IMR-90 (cell line): Measurements from ENCODE around the gene ZNRD2. TPM values are rescaled to one million over a fixed set of nuclear protein-coding genes. Genes with fewer than 3 reads are reported as not detected.

Experiments used
- ATAC-seq: fragments of 200-7000 bp; cut with Tn5 transposase; 2 replicates; pipeline ENCODE4 v1.9.1; 2020; ENCODE audit warnings: low read depth, mild to moderate bottlenecking, moderate library complexity
- BruUV-seq: library from RNA; stranded (reverse); fragments of 400-500 nt; replicated peaks from 2 replicates; lab custom pipeline; 2021; lab: Mats Ljungman, UMichigan
- CTCF ChIA-PET: fragments of 300-600 bp; formaldehyde crosslinking; extraction: SDS; loops from one replicate; lab custom pipeline; 2021; ENCODE audit warnings: antibody characterized with exemption; lab: Yijun Ruan, JAX
- POLR2A ChIA-PET: fragments of 300-600 bp; sonication (Branson Sonifier 250); formaldehyde crosslinking; loops from one replicate; lab custom pipeline; 2022; ENCODE audit warnings: antibody characterized with exemption; ENCODE audit not compliant: unreplicated experiment; lab: Charles Lee
- DNase-seq: peaks from one replicate; pipeline ENCODE4 v3.0.0; 2013
- H2AFZ ChIP-seq: replicated peaks from 2 replicates; pipeline ENCODE3; 2013; ENCODE audit warnings: low read length, mild to moderate bottlenecking; ENCODE audit not compliant: poor library complexity
- H2AK5ac ChIP-seq: 2 replicates; pipeline ENCODE4 v1.6.1; 2013; ENCODE audit warnings: low read depth, low read length, inconsistent platforms
- H2AK9ac ChIP-seq: replicated peaks from 2 replicates; pipeline ENCODE3; 2013; ENCODE audit warnings: mild to moderate bottlenecking, low read depth, low read length, moderate library complexity; ENCODE audit not compliant: poor library complexity
- H2BK120ac ChIP-seq: 2 replicates; pipeline ENCODE4 v1.6.1; 2013; ENCODE audit warnings: low read depth, low read length, inconsistent platforms
- H2BK15ac ChIP-seq: 3 replicates; pipeline ENCODE4 v1.6.1; 2013; ENCODE audit warnings: low read depth, low read length, inconsistent platforms
- H2BK20ac ChIP-seq: 2 replicates; pipeline ENCODE4 v1.6.1; 2013; ENCODE audit warnings: low read depth, mild to moderate bottlenecking, inconsistent platforms, low read length, moderate library complexity
- H2BK5ac ChIP-seq: 2 replicates; pipeline ENCODE4 v1.6.1; 2013; ENCODE audit warnings: mild to moderate bottlenecking, low read depth, low read length, inconsistent platforms; ENCODE audit not compliant: poor library complexity, severe bottlenecking
- H3K14ac ChIP-seq: replicated peaks from 2 replicates; pipeline ENCODE4 v1.6.1; 2013; ENCODE audit warnings: low read depth, low read length, inconsistent platforms
- H3K18ac ChIP-seq: 2 replicates; pipeline ENCODE4 v1.6.1; 2013; ENCODE audit warnings: low read depth, low read length, control low read depth
- H3K23ac ChIP-seq: 2 replicates; pipeline ENCODE4 v1.6.1; 2013; ENCODE audit warnings: low read depth, low read length, inconsistent platforms
- H3K27ac ChIP-seq: 2 replicates; pipeline ENCODE4 v1.5.1; 2013; ENCODE audit warnings: mild to moderate bottlenecking, control low read depth, low read length; ENCODE audit not compliant: insufficient read depth
- H3K27me3 ChIP-seq: 2 replicates; pipeline ENCODE4 v1.6.1; 2013; ENCODE audit warnings: low read length; ENCODE audit not compliant: control insufficient read depth, insufficient read depth
- H3K36me3 ChIP-seq: 2 replicates; pipeline ENCODE4 v1.6.1; 2013; ENCODE audit warnings: low read length, mixed read lengths; ENCODE audit not compliant: control insufficient read depth, insufficient read depth
- H3K4ac ChIP-seq: 2 replicates; pipeline ENCODE4 v1.6.1; 2013; ENCODE audit warnings: low read depth, low read length, inconsistent platforms
- H3K4me1 ChIP-seq: 2 replicates; pipeline ENCODE4 v1.6.1; 2013; ENCODE audit warnings: low read length, mixed read lengths; ENCODE audit not compliant: control insufficient read depth, insufficient read depth
- H3K4me2 ChIP-seq: 2 replicates; pipeline ENCODE4 v1.6.1; 2013; ENCODE audit warnings: low read depth, mild to moderate bottlenecking, control low read depth, low read length, moderate library complexity
- H3K4me3 ChIP-seq: 2 replicates; pipeline ENCODE4 v1.5.1; 2013; ENCODE audit warnings: low read depth, mild to moderate bottlenecking, control low read depth, low read length, moderate library complexity; ENCODE audit not compliant: insufficient read depth
- H3K56ac ChIP-seq: 2 replicates; pipeline ENCODE4 v1.6.1; 2013; ENCODE audit warnings: low read length, inconsistent platforms; ENCODE audit not compliant: insufficient read depth; ENCODE audit errors: extremely low read depth
- H3K79me1 ChIP-seq, 2 experiments: 2 replicates each; pipeline ENCODE4 v1.6.1; 2013; ENCODE audit warnings: low read length in 2 of 2, inconsistent platforms in 1 of 2, low read depth in 1 of 2
- H3K9ac ChIP-seq: 2 replicates; pipeline ENCODE4 v1.6.1; 2013; ENCODE audit warnings: low read depth, low read length, control low read depth
- H3K9me1 ChIP-seq: 2 replicates; pipeline ENCODE4 v1.6.1; 2013; ENCODE audit warnings: low read length, inconsistent platforms; ENCODE audit not compliant: insufficient read depth
- H3K9me3 ChIP-seq: 2 replicates; pipeline ENCODE4 v1.6.1; 2013; ENCODE audit warnings: low read length; ENCODE audit not compliant: control insufficient read depth, insufficient read depth
- H4K20me1 ChIP-seq: 2 replicates; pipeline ENCODE4 v1.6.1; 2013; ENCODE audit warnings: low read length, inconsistent platforms; ENCODE audit not compliant: insufficient read depth
- H4K5ac ChIP-seq: 2 replicates; pipeline ENCODE4 v1.6.1; 2013; ENCODE audit warnings: mild to moderate bottlenecking, low read depth, low read length, control low read depth
- H4K8ac ChIP-seq, 2 experiments: 2 replicates each; pipeline ENCODE4 v1.6.1; 2013; ENCODE audit warnings: low read depth in 2 of 2, low read length in 2 of 2, control low read depth in 1 of 2, inconsistent platforms in 1 of 2
- H4K91ac ChIP-seq: 2 replicates; pipeline ENCODE4 v1.6.1; 2013; ENCODE audit warnings: low read depth, low read length, inconsistent platforms; ENCODE audit not compliant: insufficient read depth
- CEBPB ChIP-seq: IDR thresholded peaks from 2 replicates; pipeline ENCODE4 v1.6.1; 2012; ENCODE audit warnings: low read depth, low read length, improper control_type of control experiment
- CTCF ChIP-seq: conservative IDR thresholded peaks from 2 replicates; pipeline ENCODE4 v1.5.1; 2012; ENCODE audit warnings: mild to moderate bottlenecking, low read depth, low read length, improper control_type of control experiment
- ELK1 ChIP-seq: fragments of 150-350 bp; IDR thresholded peaks from 2 replicates; pipeline ENCODE4 v1.6.1; 2016; ENCODE audit warnings: low read depth, mild to moderate bottlenecking, low read length, moderate library complexity, borderline replicate concordance
- FOS ChIP-seq: fragments of 150-350 bp; IDR thresholded peaks from 2 replicates; pipeline ENCODE4 v1.6.1; 2016; ENCODE audit warnings: low read depth, low read length
- MAZ ChIP-seq: IDR thresholded peaks from 2 replicates; pipeline ENCODE4 v1.6.1; 2012; ENCODE audit warnings: low read depth, mild to moderate bottlenecking, low read length, improper control_type of control experiment, moderate library complexity, borderline replicate concordance
- RAD21 ChIP-seq: IDR thresholded peaks from 2 replicates; pipeline ENCODE4 v1.6.1; 2012; ENCODE audit warnings: low read length, improper control_type of control experiment
- SMC3 ChIP-seq: fragments of 150-350 bp; IDR thresholded peaks from 2 replicates; pipeline ENCODE4 v1.6.1; 2016; ENCODE audit warnings: low read depth, mild to moderate bottlenecking, antibody characterized with exemption, low read length, moderate library complexity
- WGBS, 2 experiments: methylation state at CpG; one replicate each; pipeline versions ENCODE4 v1.1.5 to v1.1.7; 2013; ENCODE audit warnings: missing lambda C conversion rate in 2 of 2; ENCODE audit not compliant: insufficient read length in 1 of 2; ENCODE audit errors: extremely low coverage in 2 of 2; 5-methylcytosine and 5-hydroxymethylcytosine counted together
- dilution Hi-C: fragments of 300-500 bp; cut with HindIII; formaldehyde crosslinking; loops from one replicate; pipeline ENCODE4 v1.14.3; 2018; ENCODE audit warnings: low sequenced_read_pairs; ENCODE audit not compliant: unreplicated experiment
- in situ Hi-C: fragments of 300-500 bp; cut with MboI; formaldehyde crosslinking; loops from 3 replicates; pipeline ENCODE4 v1.14.3; 2019; ENCODE audit warnings: low sequenced_read_pairs, inconsistent platforms, mixed read lengths
- intact Hi-C: fragments of 100-400 bp; cut with micrococcal nuclease; formaldehyde crosslinking; loops from 2 replicates; pipeline ENCODE4 v1.10.0; 2022
- polyA plus RNA-seq, 3 experiments: library from polyadenylated mRNA; depleted of rRNA; stranded (reverse); fragments of >200 nt; gene quantifications; 2 replicates each; pipeline ENCODE4 v1.2.3, GENCODE V29; 2012; ENCODE audit warnings: low replicate concordance in 1 of 3
- total RNA-seq: library from RNA; depleted of rRNA; stranded (reverse); fragments of >200 nt; gene quantifications from 2 replicates; pipeline ENCODE4 v1.2.3, GENCODE V29; 2012
- TF ChIP-seq, protein P1 (sequence below): fragments of 150-350 bp; IDR thresholded peaks from 2 replicates; pipeline ENCODE4 v1.6.1; 2017; ENCODE audit warnings: mild to moderate bottlenecking, antibody characterized with exemption, low read length, low read depth

Gene ZNRD2
- total and polyA plus RNA-seq, 2 of the 4 experiments (the other 2 are of a cell fraction): 75.6 to 90.3 TPM

- Histone ChIP-seq H3K4me2 (no peak overlapping the region), H4K91ac (no peak overlapping the region), H3K4ac (no peak overlapping the region), H4K5ac (no peak overlapping the region), H2BK15ac (no peak overlapping the region), H3K18ac (no peak overlapping the region), H3K4me3 (no peak overlapping the region), H2BK20ac (no peak overlapping the region), H2BK5ac (no peak overlapping the region), H3K27me3 (no peaks in the 10 kb centered on the region), H2BK120ac (no peak overlapping the region), H2AFZ (no peak overlapping the region), H3K9me3 (no peaks in the 10 kb centered on the region), H3K9me1 (peaks cover 4% of the 10 kb centered on the region), H3K56ac (no peak overlapping the region), H3K9ac (no peak overlapping the region), H2AK5ac (no peak overlapping the region), H3K4me1 (peaks cover 21% of the 10 kb centered on the region), H3K23ac (no peak overlapping the region), H3K36me3 (peaks cover 34% of the 10 kb centered on the region; the same call in 1 of the 2 replicates), H4K8ac (no peak overlapping the region), H4K20me1 (peaks cover 12% of the 10 kb centered on the region), H3K79me1 (peaks cover 20 to 46% of the 10 kb centered on the region in 2 experiments; a peak in 3 of 4 replicates), H2AK9ac (no peak overlapping the region), H3K27ac (no peak overlapping the region), H3K14ac (no peak overlapping the region)
- BruUV-seq: no TSS peak
- POLR2A ChIA-PET: no interaction called here
- ATAC-seq: no peak
- CTCF ChIA-PET: no interaction called here
- no peak for DNase-seq
- intact Hi-C loops (no loop called here), dilution Hi-C loops (no loop called here), in situ Hi-C loops (no loop called here)
- TF ChIP-seq CEBPB (no peak), RAD21 (no peak), SMC3 (no peak), ELK1 (no peak), CTCF (no peak), FOS (no peak), MAZ (no peak)
- TF ChIP-seq, protein P1, sequence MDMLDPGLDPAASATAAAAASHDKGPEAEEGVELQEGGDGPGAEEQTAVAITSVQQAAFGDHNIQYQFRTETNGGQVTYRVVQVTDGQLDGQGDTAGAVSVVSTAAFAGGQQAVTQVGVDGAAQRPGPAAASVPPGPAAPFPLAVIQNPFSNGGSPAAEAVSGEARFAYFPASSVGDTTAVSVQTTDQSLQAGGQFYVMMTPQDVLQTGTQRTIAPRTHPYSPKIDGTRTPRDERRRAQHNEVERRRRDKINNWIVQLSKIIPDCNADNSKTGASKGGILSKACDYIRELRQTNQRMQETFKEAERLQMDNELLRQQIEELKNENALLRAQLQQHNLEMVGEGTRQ: no peak
- 100% methylated on average over 3 of the region's 19 CpGs; no CpG with 5 or more reads in 1 of the 2 experiments for WGBS, 2 experiments
These were observed 9.9 kb downstream of the ZNRD2 start for GRCh38 chr11:65580031-65580692.
